C4-2B (cell line): ENCODE data around the gene SLC38A3.

Experiments used
- CTCF ChIP-seq: fragments of 450-650 bp; conservative IDR thresholded peaks from 2 replicates; pipeline ENCODE4 v1.5.1; 2017; ENCODE audit warnings: mild to moderate bottlenecking
- ZFX ChIP-seq: fragments of 450-650 bp; IDR thresholded peaks from 2 replicates; pipeline ENCODE4 v1.6.1; 2017

DNA sequence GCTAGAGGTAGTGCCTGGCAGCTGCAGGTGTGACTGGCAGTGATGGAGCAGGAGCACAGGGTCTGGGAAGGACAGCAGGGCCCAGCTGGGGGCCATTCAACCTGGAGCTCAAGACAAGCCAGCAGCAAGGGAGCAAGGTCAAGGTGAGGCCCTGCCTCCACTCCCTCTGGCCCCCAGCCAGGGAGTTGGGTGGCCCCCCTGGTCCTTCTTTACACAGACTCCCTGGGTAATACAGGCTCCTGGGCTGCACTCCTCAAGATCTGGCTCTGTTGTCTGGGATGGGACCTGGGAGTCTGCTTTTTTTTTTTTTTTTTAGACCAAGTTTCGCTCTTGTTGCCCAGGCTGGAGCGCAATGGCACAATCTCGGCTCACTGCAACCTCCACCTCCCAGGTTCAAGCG lies 45.4 kb downstream of the SLC38A3 start:
- no peak for TF ChIP-seq CTCF
- no peak for TF ChIP-seq ZFX
